Neural progenitor cell (in vitro differentiated cells): ENCODE results near the gene GULP1. TPM values are rescaled to one million over a fixed set of nuclear protein-coding genes. Genes with fewer than 3 reads are reported as not detected.

Experiments
- DNase-seq: peaks from one replicate; pipeline ENCODE4 v3.0.0-alpha.2; 2016; ENCODE audit warnings: low spot score
- H2AFZ ChIP-seq: fragments of 200-600 bp; sonication (generic); replicated peaks from 2 replicates; pipeline ENCODE4 v1.6.1; 2016; ENCODE audit warnings: antibody characterized with exemption
- H3F3A ChIP-seq: fragments of 200-600 bp; sonication (generic); 2 replicates; pipeline ENCODE4 v1.6.1; 2016; ENCODE audit warnings: antibody characterized with exemption, low read depth
- H3K27ac ChIP-seq: fragments of 200-600 bp; sonication (generic); 2 replicates; pipeline ENCODE4 v1.5.1; 2016; ENCODE audit warnings: mild to moderate bottlenecking
- H3K27me3 ChIP-seq: fragments of 200-600 bp; sonication (generic); 2 replicates; pipeline ENCODE4 v1.6.1; 2016; ENCODE audit warnings: mild to moderate bottlenecking, moderate library complexity
- H3K36me3 ChIP-seq: fragments of 200-600 bp; sonication (generic); 2 replicates; pipeline ENCODE4 v1.5.1; 2016
- H3K4me1 ChIP-seq: fragments of 200-600 bp; sonication (generic); 2 replicates; pipeline ENCODE4 v1.6.1; 2016; ENCODE audit warnings: mixed run types
- H3K4me2 ChIP-seq: fragments of 200-600 bp; sonication (generic); 2 replicates; pipeline ENCODE4 v1.6.1; 2016
- H3K4me3 ChIP-seq: fragments of 200-600 bp; sonication (generic); 2 replicates; pipeline ENCODE4 v1.5.1; 2016
- H3K79me2 ChIP-seq: fragments of 200-600 bp; sonication (generic); 2 replicates; pipeline ENCODE4 v1.6.1; 2016; ENCODE audit warnings: low read depth
- H3K9ac ChIP-seq: fragments of 200-600 bp; sonication (generic); 2 replicates; pipeline ENCODE4 v1.6.1; 2016
- H3K9me3 ChIP-seq: fragments of 200-600 bp; sonication (generic); 2 replicates; pipeline ENCODE4 v1.5.1; 2016; ENCODE audit warnings: low read depth
- H4K20me1 ChIP-seq: fragments of 200-600 bp; sonication (generic); 2 replicates; pipeline ENCODE4 v1.6.1; 2016; ENCODE audit warnings: low read depth
- H3K27ac Mint-ChIP-seq: 3 replicates; pipeline ENCODE4 v1.8.0; 2021; ENCODE audit warnings: mixed read lengths
- H3K27me3 Mint-ChIP-seq: 2 replicates; pipeline ENCODE4 v1.8.0; 2022; ENCODE audit warnings: low read depth, mild to moderate bottlenecking, inconsistent platforms, moderate library complexity, mixed read lengths; ENCODE audit not compliant: insufficient read depth
- H3K36me3 Mint-ChIP-seq: 3 replicates; pipeline ENCODE4 v1.8.0; 2021; ENCODE audit warnings: mixed read lengths
- H3K4me1 Mint-ChIP-seq: 3 replicates; pipeline ENCODE4 v1.8.0; 2021; ENCODE audit warnings: mixed read lengths
- H3K4me3 Mint-ChIP-seq: 3 replicates; pipeline ENCODE4 v1.8.0; 2021; ENCODE audit warnings: mild to moderate bottlenecking, moderate library complexity, mixed read lengths
- H3K9me3 Mint-ChIP-seq: 3 replicates; pipeline ENCODE4 v1.8.0; 2020; ENCODE audit warnings: mixed read lengths
- EZH2 ChIP-seq: fragments of 200-600 bp; sonication (generic); IDR thresholded peaks from 2 replicates; pipeline ENCODE4 v1.6.1; 2017; ENCODE audit warnings: antibody characterized with exemption, mild to moderate bottlenecking, moderate library complexity
- EZH2phosphoT487 ChIP-seq: fragments of 200-600 bp; sonication (generic); IDR thresholded peaks from 2 replicates; pipeline ENCODE4 v1.6.1; 2017; ENCODE audit warnings: antibody characterized with exemption
- total RNA-seq: library from RNA; depleted of rRNA; stranded (reverse); fragments of >200 nt; gene quantifications from 2 replicates; pipeline ENCODE4 v1.2.3, GENCODE V29; 2015; ENCODE audit warnings: low replicate concordance
- TF ChIP-seq, protein P1 (sequence below): fragments of 200-600 bp; sonication (generic); IDR thresholded peaks from 2 replicates; pipeline ENCODE4 v1.5.1; 2017; ENCODE audit warnings: antibody characterized with exemption, mild to moderate bottlenecking

The GULP1 gene
- total RNA-seq, 1 donor from 2014 or later = 154 TPM

DNA sequence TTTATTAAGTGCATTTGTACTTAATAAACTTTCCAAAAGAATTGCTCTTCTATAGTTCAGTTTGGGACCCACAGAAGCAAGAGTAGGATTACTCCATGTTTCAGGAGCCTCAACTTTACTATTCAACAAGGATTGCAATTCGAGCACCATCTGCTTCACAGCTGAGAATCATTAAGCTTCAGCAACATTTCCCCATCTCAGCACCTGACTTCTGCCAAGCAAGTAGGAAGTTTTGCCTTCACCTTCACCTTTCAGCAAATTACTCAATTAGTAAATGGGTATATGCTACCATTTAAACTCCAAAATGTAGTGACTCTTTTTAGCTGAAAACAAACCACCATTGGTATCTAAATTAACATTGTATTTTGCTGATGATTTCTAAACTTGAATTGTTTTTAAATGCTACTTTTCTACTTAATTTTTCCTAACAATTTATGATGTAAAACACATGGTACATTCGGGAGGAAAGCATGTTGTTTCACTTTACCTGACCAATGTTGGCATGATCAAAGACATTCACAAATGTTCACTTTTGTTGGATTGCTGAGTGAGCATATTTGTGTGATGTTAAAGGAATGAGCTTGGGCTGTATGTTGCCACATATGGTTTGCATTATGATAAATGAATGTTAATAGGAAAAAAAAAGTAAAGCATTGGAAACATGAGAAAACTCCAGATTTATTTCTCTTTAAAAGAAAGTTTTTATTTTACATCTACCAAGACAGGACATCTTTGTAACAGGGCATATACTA is 159.2 kb downstream of the GULP1 start:
- Histone ChIP-seq H3K79me2 (peaks cover 33% of the 10 kb centered on the region), H2AFZ (no peak overlapping the region), H3K4me1 (no peaks in the 10 kb centered on the region), H3K4me3 (no peak overlapping the region), H3K4me2 (no peak overlapping the region), H3K27me3 (no peaks in the 10 kb centered on the region), H3K9me3 (no peaks in the 10 kb centered on the region), H3K27ac (no peak overlapping the region), H3K9ac (no peak overlapping the region), H3K36me3 (no peaks in the 10 kb centered on the region), H4K20me1 (no peaks in the 10 kb centered on the region), H3F3A (no peaks in the 10 kb centered on the region)
- no peak for TF ChIP-seq EZH2phosphoT487
- TF ChIP-seq, protein P1, sequence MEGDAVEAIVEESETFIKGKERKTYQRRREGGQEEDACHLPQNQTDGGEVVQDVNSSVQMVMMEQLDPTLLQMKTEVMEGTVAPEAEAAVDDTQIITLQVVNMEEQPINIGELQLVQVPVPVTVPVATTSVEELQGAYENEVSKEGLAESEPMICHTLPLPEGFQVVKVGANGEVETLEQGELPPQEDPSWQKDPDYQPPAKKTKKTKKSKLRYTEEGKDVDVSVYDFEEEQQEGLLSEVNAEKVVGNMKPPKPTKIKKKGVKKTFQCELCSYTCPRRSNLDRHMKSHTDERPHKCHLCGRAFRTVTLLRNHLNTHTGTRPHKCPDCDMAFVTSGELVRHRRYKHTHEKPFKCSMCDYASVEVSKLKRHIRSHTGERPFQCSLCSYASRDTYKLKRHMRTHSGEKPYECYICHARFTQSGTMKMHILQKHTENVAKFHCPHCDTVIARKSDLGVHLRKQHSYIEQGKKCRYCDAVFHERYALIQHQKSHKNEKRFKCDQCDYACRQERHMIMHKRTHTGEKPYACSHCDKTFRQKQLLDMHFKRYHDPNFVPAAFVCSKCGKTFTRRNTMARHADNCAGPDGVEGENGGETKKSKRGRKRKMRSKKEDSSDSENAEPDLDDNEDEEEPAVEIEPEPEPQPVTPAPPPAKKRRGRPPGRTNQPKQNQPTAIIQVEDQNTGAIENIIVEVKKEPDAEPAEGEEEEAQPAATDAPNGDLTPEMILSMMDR = no peak
- no peak for TF ChIP-seq EZH2
- peaks cover 19% of the 10 kb centered on the region for H3K9me3 Mint-ChIP-seq
- H3K36me3 Mint-ChIP-seq = peaks cover 31% of the 10 kb centered on the region
- no peak overlapping the region for H3K27ac Mint-ChIP-seq
- no peaks in the 10 kb centered on the region for H3K27me3 Mint-ChIP-seq
- DNase-seq = no peak
- peaks cover 11% of the 10 kb centered on the region for H3K4me1 Mint-ChIP-seq
- no peak overlapping the region for H3K4me3 Mint-ChIP-seq

- TF ChIP-seq EZH2 (no peak), EZH2phosphoT487 (no peak)
- TF ChIP-seq, protein P1 = no peak
- no peak overlapping the region for H3K4me3 Mint-ChIP-seq
- no peaks in the 10 kb centered on the region for H3K27me3 ChIP-seq
- no peak overlapping the region for H2AFZ ChIP-seq
- H3K9ac ChIP-seq = no peak overlapping the region
- peaks cover 2% of the 10 kb centered on the region for H3K27me3 Mint-ChIP-seq
- H3K4me1 Mint-ChIP-seq = peaks cover 11% of the 10 kb centered on the region
- peaks cover 32% of the 10 kb centered on the region for H3K36me3 Mint-ChIP-seq
- peaks cover 19% of the 10 kb centered on the region for H3K9me3 Mint-ChIP-seq
- no peaks in the 10 kb centered on the region for H3K36me3 ChIP-seq
- H3K4me3 ChIP-seq = no peak overlapping the region
- no peak overlapping the region for H3K27ac Mint-ChIP-seq
- H4K20me1 ChIP-seq = no peaks in the 10 kb centered on the region
- no peaks in the 10 kb centered on the region for H3F3A ChIP-seq
- no peak overlapping the region for H3K4me2 ChIP-seq
- H3K4me1 ChIP-seq = no peaks in the 10 kb centered on the region
- no peaks in the 10 kb centered on the region for H3K9me3 ChIP-seq
- no peak for DNase-seq
- H3K27ac ChIP-seq = no peak overlapping the region
- H3K79me2 ChIP-seq = peaks cover 38% of the 10 kb centered on the region
Measured at GRCh38 chr2:188452084-188452483, 160.4 kb downstream of the GULP1 start.

DNA sequence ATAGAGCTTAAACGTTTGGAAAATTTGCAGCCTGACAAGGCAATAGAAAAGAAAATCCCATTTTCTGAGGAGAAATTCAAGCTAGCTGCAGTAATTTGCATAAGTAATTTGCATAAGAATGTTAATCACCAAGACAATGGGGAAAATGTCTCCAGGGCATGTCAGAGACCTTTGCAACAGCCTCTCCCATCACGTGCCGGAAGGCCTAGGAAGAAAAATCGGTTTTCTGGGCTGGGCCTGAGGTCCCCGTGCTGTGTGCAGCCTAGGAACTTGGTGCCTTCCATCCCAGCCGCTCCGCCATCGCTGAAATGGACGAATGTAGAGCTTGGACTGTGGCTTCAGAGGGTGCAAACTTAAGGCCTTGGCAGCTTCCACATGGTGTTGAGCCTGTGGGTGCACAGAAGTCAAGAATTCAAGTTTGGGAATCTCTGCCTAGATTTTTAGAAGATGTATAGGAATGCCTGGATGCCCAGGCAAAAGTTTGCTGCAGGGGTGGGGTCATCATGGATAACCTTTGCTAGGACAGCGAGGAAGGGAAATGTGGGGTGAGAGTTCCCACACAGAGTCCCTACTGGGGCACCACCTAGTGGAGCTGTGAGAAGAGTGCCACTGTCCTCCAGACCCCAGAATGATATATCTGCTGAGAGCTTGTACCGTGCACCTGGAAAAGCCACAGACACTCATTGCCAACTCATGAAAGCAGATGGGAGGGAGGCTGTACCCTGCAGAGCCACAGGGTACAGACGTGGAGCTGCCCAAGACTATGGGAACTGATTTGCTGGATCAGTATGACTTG is 164.6 kb downstream of the GULP1 start:
- Histone ChIP-seq H3K4me1 (no peaks in the 10 kb centered on the region), H3K4me3 (no peak overlapping the region), H3K27me3 (no peaks in the 10 kb centered on the region), H4K20me1 (no peaks in the 10 kb centered on the region), H3K36me3 (no peaks in the 10 kb centered on the region), H3F3A (no peaks in the 10 kb centered on the region), H3K9me3 (no peaks in the 10 kb centered on the region), H3K9ac (no peak overlapping the region), H3K27ac (no peak overlapping the region), H3K4me2 (no peak overlapping the region), H2AFZ (no peak overlapping the region), H3K79me2 (peaks cover 50% of the 10 kb centered on the region)
- no peak overlapping the region for H3K27ac Mint-ChIP-seq
- peaks cover 2% of the 10 kb centered on the region for H3K27me3 Mint-ChIP-seq
- peaks cover 31% of the 10 kb centered on the region for H3K9me3 Mint-ChIP-seq
- peak; percentile 19 for DNase-seq
- H3K36me3 Mint-ChIP-seq = peaks cover 44% of the 10 kb centered on the region
- TF ChIP-seq EZH2 = no peak
- TF ChIP-seq, protein P1 = peak; percentile 36
- TF ChIP-seq EZH2phosphoT487 = no peak
- no peak overlapping the region for H3K4me3 Mint-ChIP-seq
- H3K4me1 Mint-ChIP-seq = peaks cover 11% of the 10 kb centered on the region
